Hematopoietic multipotent progenitor cell treated with erythropoietin and hydrocortisone succinate and interleukin-3 and kit ligand, for 8 days (in vitro differentiated cells): Measurements from ENCODE around the gene POU4F1.

ENCODE experiments used
- DNase-seq: peaks from one replicate; pipeline ENCODE4 v3.0.0-alpha.2; 2015

Gene POU4F1

GRCh38 chr13:78603240-78603957 is at the start of gene POU4F1:
Gene POU4F1 (minus strand): TSS chr13:78603552. CDS start chr13:78603326, 226 bp downstream.
- peak; percentile 73 for DNase-seq

- DNase-seq: no peak
Measured at GRCh38 chr13:78652651-78653050, 49.3 kb upstream of the POU4F1 start.

- no peak for DNase-seq
Measured at GRCh38 chr13:78650717-78651083, 47.3 kb upstream of the POU4F1 start.

- peak; percentile 83 for DNase-seq
Measured at GRCh38 chr13:78649997-78650716, 46.8 kb upstream of the POU4F1 start.

GRCh38 chr13:78647109-78647678 is 43.8 kb upstream of the POU4F1 start:
- DNase-seq: peak; percentile 82

GRCh38 chr13:78638216-78638615 is 34.9 kb upstream of the POU4F1 start:
- DNase-seq: no peak

- peak; percentile 87 for DNase-seq
Measured at GRCh38 chr13:78636495-78636894, 33.1 kb upstream of the POU4F1 start.

- DNase-seq: peak; percentile 39
Measured at GRCh38 chr13:78632996-78633395, 29.6 kb upstream of the POU4F1 start.

- DNase-seq: no peak
Measured at GRCh38 chr13:78631077-78631476, 27.7 kb upstream of the POU4F1 start.

GRCh38 chr13:78630511-78630910 is 27.2 kb upstream of the POU4F1 start:
- no peak for DNase-seq

- peak; percentile 77 for DNase-seq
Measured at GRCh38 chr13:78625384-78625783, 22.0 kb upstream of the POU4F1 start.

GRCh38 chr13:78623132-78623531 is 19.8 kb upstream of the POU4F1 start:
- no peak for DNase-seq

- peak; percentile 64 for DNase-seq
Measured at GRCh38 chr13:78620936-78621470, 17.7 kb upstream of the POU4F1 start.

GRCh38 chr13:78618411-78618810 is 15.1 kb upstream of the POU4F1 start:
- DNase-seq: no peak

GRCh38 chr13:78611040-78611439 is 7.7 kb upstream of the POU4F1 start:
- no peak for DNase-seq

- no peak for DNase-seq
Measured at GRCh38 chr13:78610381-78610883, 7.1 kb upstream of the POU4F1 start.

GRCh38 chr13:78609464-78610205 is 6.3 kb upstream of the POU4F1 start:
- DNase-seq: no peak

GRCh38 chr13:78608688-78609463 is 5.5 kb upstream of the POU4F1 start:
- DNase-seq: no peak

- DNase-seq: no peak
Measured at GRCh38 chr13:78608252-78608687, 4.9 kb upstream of the POU4F1 start.

- DNase-seq: no peak
Measured at GRCh38 chr13:78607409-78608251, 4.3 kb upstream of the POU4F1 start.
